PFSK-1 (cell line): ENCODE data around the gene LY6G6C.

Experiments
- POLR2AphosphoS5 ChIP-seq: IDR thresholded peaks from 2 replicates; pipeline ENCODE4 v1.6.1; 2012; ENCODE audit warnings: low read depth, mild to moderate bottlenecking, control low read depth, low read length, moderate library complexity
- REST ChIP-seq, 2 experiments: IDR thresholded peaks; 2 replicates each; pipeline versions ENCODE4 v1.6.1 to v1.8.0; 2011 to 2012; ENCODE audit warnings: low read depth in 2 of 2, low read length in 2 of 2, control low read depth in 1 of 2, inconsistent platforms in 1 of 2, mild to moderate bottlenecking in 1 of 2, moderate library complexity in 1 of 2; ENCODE audit not compliant: insufficient read depth in 1 of 2
- SIN3A ChIP-seq: IDR thresholded peaks from 2 replicates; pipeline ENCODE4 v1.6.1; 2012; ENCODE audit warnings: mild to moderate bottlenecking, low read length, moderate library complexity, borderline replicate concordance; ENCODE audit not compliant: insufficient read depth
- TAF1 ChIP-seq: IDR thresholded peaks from 2 replicates; pipeline ENCODE4 v1.6.1; 2012; ENCODE audit warnings: low read length, control low read depth, borderline replicate concordance; ENCODE audit not compliant: insufficient read depth

DNA sequence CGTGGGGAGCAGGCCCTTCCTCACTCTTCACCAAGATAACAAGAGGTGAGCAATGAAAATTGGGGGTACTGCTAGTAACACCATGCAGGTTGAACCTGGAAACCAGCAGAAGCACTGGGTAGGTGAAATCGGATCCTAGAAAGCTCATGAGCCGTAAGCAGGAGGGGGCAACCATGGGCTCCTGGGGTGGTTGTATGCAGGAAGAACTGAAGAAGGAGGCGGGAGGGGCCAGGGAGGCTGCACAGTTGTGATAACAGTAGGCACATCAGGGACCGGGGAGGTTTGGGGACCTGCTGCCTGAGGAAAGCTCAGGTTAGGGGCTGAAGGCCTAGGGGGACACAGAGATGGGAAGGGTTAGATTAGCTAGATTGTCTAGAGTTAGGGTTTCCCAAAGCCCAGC lies 35.1 kb downstream of the LY6G6C start:
- TF ChIP-seq REST (IDR thresholded peaks at IDR 0.05; ENCODE audit: insufficient read depth in 1 of 2, low read depth in 2 of 2, low read length in 2 of 2) (no peak), POLR2AphosphoS5 (no peak), TAF1 (no peak), SIN3A (no peak)
